GM18870 (cell line): ENCODE data around the gene MLLT6.

Experiments
- ATAC-seq: cut with Tn5 transposase; IDR thresholded peaks from one replicate; pipeline ENCODE4 v1.9.1; 2021; ENCODE audit warnings: moderate library complexity; ENCODE audit not compliant: unreplicated experiment

Gene MLLT6

GRCh38 chr17:38753071-38753506 is 48.0 kb downstream of the MLLT6 start:
- ATAC-seq, result no peak

GRCh38 chr17:38761612-38762011 is 56.5 kb downstream of the MLLT6 start:
- no peak for ATAC-seq

GRCh38 chr17:38762231-38762630 is 57.2 kb downstream of the MLLT6 start:
- ATAC-seq, result no peak

GRCh38 chr17:38766341-38766740 is 61.3 kb downstream of the MLLT6 start:
- no peak for ATAC-seq

- ATAC-seq, result no peak
Observed at GRCh38 chr17:38768417-38768816, 63.3 kb downstream of the MLLT6 start.

GRCh38 chr17:38773258-38773657 is 68.2 kb downstream of the MLLT6 start:
- ATAC-seq, result no peak

GRCh38 chr17:38777641-38778250 is 72.7 kb downstream of the MLLT6 start:
- no peak for ATAC-seq
